Nephron (organoid): ENCODE results near the gene MICAL3.

ENCODE experiments used
- H3K27ac Mint-ChIP-seq, 3 experiments: 2 replicates each; pipeline ENCODE4 v1.8.0; 2020; ENCODE audit warnings: mixed read lengths in 3 of 3, mild to moderate bottlenecking in 2 of 3, moderate library complexity in 1 of 3
- H3K27me3 Mint-ChIP-seq: 2 replicates; pipeline ENCODE4 v1.8.0; 2021; ENCODE audit warnings: low read depth, mild to moderate bottlenecking, moderate library complexity, mixed read lengths
- H3K36me3 Mint-ChIP-seq: 2 replicates; pipeline ENCODE4 v1.8.0; 2020; ENCODE audit warnings: low read depth, mixed read lengths
- H3K4me1 Mint-ChIP-seq: 2 replicates; pipeline ENCODE4 v1.8.0; 2020; ENCODE audit warnings: mixed read lengths
- H3K4me3 Mint-ChIP-seq, 3 experiments: 2 replicates each; pipeline ENCODE4 v1.8.0; 2020; ENCODE audit warnings: mild to moderate bottlenecking in 3 of 3, mixed read lengths in 3 of 3, moderate library complexity in 2 of 3
- H3K9me3 Mint-ChIP-seq: 2 replicates; pipeline ENCODE4 v1.8.0; 2020; ENCODE audit warnings: mixed read lengths
- TF ChIP-seq, protein P1 (sequence below), 3 experiments: fragments of 200-600 bp; sonication (generic); IDR thresholded peaks; one replicate each; pipeline ENCODE4 v1.5.0; 2021; ENCODE audit warnings: antibody characterized with exemption in 3 of 3; ENCODE audit not compliant: unreplicated experiment in 3 of 3

Gene MICAL3

DNA sequence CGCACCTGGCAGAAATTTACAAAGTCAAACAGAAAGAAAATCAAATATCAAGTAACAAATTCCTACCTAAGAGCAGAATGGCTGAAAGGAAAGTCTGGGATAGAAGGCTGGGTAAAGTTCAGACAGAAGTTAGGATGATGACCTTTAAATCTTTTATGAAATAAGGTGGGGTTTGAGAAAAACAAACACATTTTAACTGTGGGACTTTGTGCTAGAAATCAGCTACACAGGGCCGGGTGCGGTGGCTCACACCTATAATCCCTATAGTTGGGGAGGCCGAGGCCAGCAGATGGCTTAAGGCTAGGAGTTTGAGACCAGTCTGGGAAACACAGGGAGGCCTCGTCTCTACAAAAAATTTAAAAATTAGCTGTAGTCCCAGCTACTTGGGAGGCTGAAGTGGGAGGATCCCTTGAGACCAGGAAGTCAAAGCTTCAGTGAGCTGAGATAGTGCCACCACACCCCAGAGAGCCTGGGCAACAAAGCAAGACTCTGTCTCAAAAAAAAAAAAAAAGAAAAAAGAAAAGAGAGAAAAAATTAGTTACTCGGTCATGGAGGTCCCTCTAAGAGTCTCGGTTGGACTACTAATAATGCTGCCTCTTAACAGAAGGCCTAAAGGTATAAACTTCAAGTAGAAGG is 130.3 kb downstream of the MICAL3 start:
- Mint-ChIP-seq H3K27ac (no peak overlapping the region), H3K27me3 (no peaks in the 10 kb centered on the region), H3K36me3 (peaks cover 28% of the 10 kb centered on the region), H3K4me3 (no peak overlapping the region), H3K4me1 (peaks cover 40% of the 10 kb centered on the region), H3K9me3 (no peaks in the 10 kb centered on the region)
- TF ChIP-seq, protein P1, sequence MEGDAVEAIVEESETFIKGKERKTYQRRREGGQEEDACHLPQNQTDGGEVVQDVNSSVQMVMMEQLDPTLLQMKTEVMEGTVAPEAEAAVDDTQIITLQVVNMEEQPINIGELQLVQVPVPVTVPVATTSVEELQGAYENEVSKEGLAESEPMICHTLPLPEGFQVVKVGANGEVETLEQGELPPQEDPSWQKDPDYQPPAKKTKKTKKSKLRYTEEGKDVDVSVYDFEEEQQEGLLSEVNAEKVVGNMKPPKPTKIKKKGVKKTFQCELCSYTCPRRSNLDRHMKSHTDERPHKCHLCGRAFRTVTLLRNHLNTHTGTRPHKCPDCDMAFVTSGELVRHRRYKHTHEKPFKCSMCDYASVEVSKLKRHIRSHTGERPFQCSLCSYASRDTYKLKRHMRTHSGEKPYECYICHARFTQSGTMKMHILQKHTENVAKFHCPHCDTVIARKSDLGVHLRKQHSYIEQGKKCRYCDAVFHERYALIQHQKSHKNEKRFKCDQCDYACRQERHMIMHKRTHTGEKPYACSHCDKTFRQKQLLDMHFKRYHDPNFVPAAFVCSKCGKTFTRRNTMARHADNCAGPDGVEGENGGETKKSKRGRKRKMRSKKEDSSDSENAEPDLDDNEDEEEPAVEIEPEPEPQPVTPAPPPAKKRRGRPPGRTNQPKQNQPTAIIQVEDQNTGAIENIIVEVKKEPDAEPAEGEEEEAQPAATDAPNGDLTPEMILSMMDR (IDR thresholded peaks at IDR 0.05; ENCODE audit: unreplicated experiment in 3 of 3): no peak

DNA sequence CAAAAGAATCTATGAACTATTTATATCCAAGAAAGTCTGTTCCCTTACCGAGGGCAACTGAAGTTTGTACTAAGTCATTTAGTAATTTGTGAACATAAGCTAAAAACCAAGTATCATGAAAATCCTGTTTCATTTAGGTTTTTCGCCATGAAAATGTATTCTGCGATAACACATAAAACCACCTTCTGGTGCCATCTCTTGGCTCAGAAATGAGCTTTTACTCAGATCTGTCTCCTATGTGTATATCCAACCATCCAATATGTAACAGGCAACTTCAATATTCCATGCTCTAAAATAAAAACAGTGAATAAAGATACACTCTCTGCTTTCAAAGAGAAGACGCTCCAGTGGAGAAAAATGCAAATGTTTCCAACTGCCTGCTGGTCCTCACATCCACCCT is 132.0 kb downstream of the MICAL3 start:
- Mint-ChIP-seq H3K36me3 (peaks cover 41% of the 10 kb centered on the region), H3K4me1 (peaks cover 44% of the 10 kb centered on the region), H3K4me3 (no peak overlapping the region), H3K27ac (no peak overlapping the region), H3K9me3 (no peaks in the 10 kb centered on the region), H3K27me3 (no peaks in the 10 kb centered on the region)
- TF ChIP-seq, protein P1 (IDR thresholded peaks at IDR 0.05; ENCODE audit: unreplicated experiment in 3 of 3): no peak

DNA sequence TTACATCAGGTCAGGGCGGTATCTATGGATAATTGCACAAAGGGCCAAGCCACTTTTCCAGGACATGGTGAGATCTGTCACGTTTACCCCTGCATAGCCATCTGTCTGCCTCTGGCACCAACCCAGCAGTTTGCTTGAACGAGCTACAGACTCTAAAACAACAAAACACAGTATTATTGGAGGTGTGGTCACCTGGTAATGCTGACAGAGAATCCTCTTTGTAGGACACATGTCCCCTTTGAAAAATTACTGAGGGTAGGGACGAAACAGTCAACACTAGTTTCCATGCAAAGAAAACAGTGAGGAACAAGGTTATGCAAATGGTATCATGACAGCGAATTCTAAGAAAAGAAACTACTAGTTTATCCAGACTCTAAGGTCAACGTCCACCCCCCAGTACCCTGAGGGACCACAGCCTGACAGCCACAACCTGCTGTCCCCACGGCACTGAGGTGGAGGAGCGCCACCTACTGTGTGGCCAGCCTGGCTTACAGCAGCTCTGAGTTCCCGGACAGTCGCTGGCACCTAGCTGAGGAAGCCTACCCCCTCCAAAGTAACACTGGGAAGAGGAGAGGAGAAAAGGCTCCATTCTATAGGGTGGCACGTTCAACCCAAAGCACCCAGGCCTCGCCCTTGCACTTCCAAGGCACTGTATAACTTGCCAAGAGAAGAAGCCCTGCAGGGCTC is 132.7 kb downstream of the MICAL3 start:
- TF ChIP-seq, protein P1 (IDR thresholded peaks at IDR 0.05; ENCODE audit: unreplicated experiment in 3 of 3): peak; percentile 10 to 52 (median 20)
- Mint-ChIP-seq H3K4me1 (peaks cover 39% of the 10 kb centered on the region), H3K27me3 (no peaks in the 10 kb centered on the region), H3K4me3 (no peak overlapping the region), H3K27ac (peak overlapping the region in 2 of 3 experiments; percentile 7 to 28), H3K9me3 (no peaks in the 10 kb centered on the region), H3K36me3 (peaks cover 43% of the 10 kb centered on the region)

DNA sequence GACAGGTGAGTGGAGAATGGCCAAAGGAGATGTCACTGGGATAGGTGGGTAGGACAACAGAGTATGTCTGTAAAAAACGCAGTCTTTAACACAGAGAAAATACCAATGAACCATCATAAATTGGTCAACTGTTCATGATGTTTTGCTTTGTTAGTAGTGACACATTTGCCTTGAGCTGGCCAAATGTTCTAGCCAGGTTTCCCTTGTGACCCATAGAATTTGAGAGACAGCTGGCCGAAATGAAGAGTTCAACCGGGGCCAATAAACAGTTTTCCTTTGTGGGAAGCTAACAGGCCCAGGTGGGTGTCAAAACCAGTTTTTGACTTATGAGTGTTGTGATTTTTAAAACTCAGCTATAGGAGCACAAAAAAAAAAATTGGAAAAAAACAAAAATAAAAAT is 133.5 kb downstream of the MICAL3 start:
- H3K36me3 Mint-ChIP-seq: peaks cover 43% of the 10 kb centered on the region
- peaks cover 36% of the 10 kb centered on the region for H3K4me1 Mint-ChIP-seq
- no peaks in the 10 kb centered on the region for H3K27me3 Mint-ChIP-seq
- H3K9me3 Mint-ChIP-seq: no peaks in the 10 kb centered on the region
- TF ChIP-seq, protein P1 (IDR thresholded peaks at IDR 0.05; ENCODE audit: unreplicated experiment in 3 of 3): no peak
- no peak overlapping the region for H3K4me3 Mint-ChIP-seq
- peak overlapping the region in 1 of 3 experiments; percentile 28 for H3K27ac Mint-ChIP-seq

DNA sequence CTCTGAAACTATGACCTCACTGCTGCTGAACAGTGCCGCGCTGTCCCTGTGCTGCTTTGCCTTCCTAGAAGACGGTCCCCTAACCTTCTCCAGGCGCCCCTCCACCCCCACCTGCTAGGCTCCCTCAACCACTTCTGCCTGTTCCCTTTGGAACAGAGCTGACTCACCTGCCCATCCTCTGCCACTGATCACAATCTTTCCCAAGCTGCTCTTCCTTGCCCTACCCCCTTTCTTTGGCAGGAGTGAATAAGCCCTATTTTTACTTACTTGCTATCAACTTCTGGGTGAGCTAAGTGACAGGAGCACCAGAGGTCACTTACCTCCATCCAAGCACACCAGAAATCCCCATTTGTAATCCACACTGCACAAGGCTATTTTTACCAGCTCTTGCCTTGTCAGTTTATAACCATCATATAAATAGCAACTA is 134.1 kb downstream of the MICAL3 start:
- Mint-ChIP-seq H3K4me3 (no peak overlapping the region), H3K4me1 (peaks cover 43% of the 10 kb centered on the region), H3K27me3 (no peaks in the 10 kb centered on the region), H3K9me3 (no peaks in the 10 kb centered on the region), H3K36me3 (peaks cover 46% of the 10 kb centered on the region), H3K27ac (peak overlapping the region in 1 of 3 experiments; percentile 3)
- TF ChIP-seq, protein P1 (IDR thresholded peaks at IDR 0.05; ENCODE audit: unreplicated experiment in 3 of 3): no peak
